Smooth muscle cell of the brain vasculature (primary cell): Measurements from ENCODE around the gene NPM1.

ENCODE experiments used
- DNase-seq: peaks from one replicate; pipeline ENCODE4 v3.0.0-alpha.2; 2012; ENCODE audit warnings: low read depth, low spot score

NPM1 gene

GRCh38 chr5:171428168-171428696 lies 40.6 kb downstream of the NPM1 start:
- DNase-seq, result no peak

GRCh38 chr5:171428809-171429542 lies 41.3 kb downstream of the NPM1 start:
- no peak for DNase-seq

- no peak for DNase-seq
These were observed 41.9 kb downstream of the NPM1 start for GRCh38 chr5:171429543-171429910.

- no peak for DNase-seq
These were observed 43.7 kb downstream of the NPM1 start for GRCh38 chr5:171431251-171431777.

- no peak for DNase-seq
These were observed 44.4 kb downstream of the NPM1 start for GRCh38 chr5:171432076-171432475.

GRCh38 chr5:171432583-171433351 lies 45.1 kb downstream of the NPM1 start:
- no peak for DNase-seq

GRCh38 chr5:171433352-171433698 lies 45.7 kb downstream of the NPM1 start:
- no peak for DNase-seq

GRCh38 chr5:171433982-171434676 lies 46.5 kb downstream of the NPM1 start:
- no peak for DNase-seq

- no peak for DNase-seq
These were observed 47.2 kb downstream of the NPM1 start for GRCh38 chr5:171434874-171435273.

GRCh38 chr5:171435908-171436307 lies 48.3 kb downstream of the NPM1 start:
- no peak for DNase-seq

GRCh38 chr5:171436804-171437285 lies 49.2 kb downstream of the NPM1 start:
- no peak for DNase-seq

GRCh38 chr5:171437286-171437821 lies 49.7 kb downstream of the NPM1 start:
- no peak for DNase-seq

- no peak for DNase-seq
These were observed 51.1 kb downstream of the NPM1 start for GRCh38 chr5:171438738-171439137.

GRCh38 chr5:171441246-171441791 lies 53.7 kb downstream of the NPM1 start:
- no peak for DNase-seq

GRCh38 chr5:171442287-171443042 lies 54.8 kb downstream of the NPM1 start:
- DNase-seq, result no peak

GRCh38 chr5:171444582-171444981 lies 56.9 kb downstream of the NPM1 start:
- no peak for DNase-seq

GRCh38 chr5:171445644-171446516 lies 58.2 kb downstream of the NPM1 start:
- DNase-seq, result no peak

- DNase-seq, result no peak
These were observed 59.6 kb downstream of the NPM1 start for GRCh38 chr5:171447226-171447625.

GRCh38 chr5:171449426-171449825 lies 61.8 kb downstream of the NPM1 start:
- DNase-seq, result no peak
